Right lobe of liver (tissue), 6 donors: ENCODE data around the gene DTNA. TPM values are rescaled to one million over a fixed set of nuclear protein-coding genes. Genes with fewer than 3 reads are reported as not detected.

Experiments used
- ATAC-seq, 4 donors: fragments of 200-7000 bp; cut with Tn5 transposase; one replicate each; pipeline ENCODE4 v1.9.1; 2020; ENCODE audit warnings: mild to moderate bottlenecking in 4 of 4, moderate library complexity in 4 of 4
- DNase-seq, 3 donors: peaks; one replicate each; pipeline ENCODE4 v3.0.0-alpha.2; 2020
- H3K27ac ChIP-seq, 3 donors: fragments of 200-600 bp; one replicate each; pipeline ENCODE4 v1.8.0; 2022
- H3K27me3 ChIP-seq, 2 donors: fragments of 200-600 bp; one replicate each; pipeline ENCODE4 v1.8.0; 2022
- H3K36me3 ChIP-seq, 4 donors: fragments of 200-600 bp; sonication (generic) in 1 of 4; one replicate each; pipeline versions ENCODE4 v1.5.1 to v1.8.0; 2017 to 2022; ENCODE audit warnings: control low read depth in 1 of 4
- H3K4me1 ChIP-seq, 4 donors: fragments of 200-600 bp; sonication (generic) in 1 of 4; one replicate each; pipeline versions ENCODE4 v1.5.1 to v1.8.0; 2017 to 2022; ENCODE audit warnings: control low read depth in 1 of 4
- H3K4me3 ChIP-seq, 3 donors: fragments of 200-600 bp; one replicate each; pipeline ENCODE4 v1.8.0; 2022
- H3K9me3 ChIP-seq, 4 donors: fragments of 200-600 bp; sonication (generic) in 1 of 4; one replicate each; pipeline versions ENCODE4 v1.5.1 to v1.8.0; 2017 to 2022; ENCODE audit warnings: control low read depth in 1 of 4
- CTCF ChIP-seq, 4 donors: fragments of 200-600 bp in 3 of 4; fragments of 450-650 bp in 1 of 4; IDR thresholded peaks; one replicate each; pipeline versions ENCODE4 v1.5.1 to v1.8.0; 2016 to 2022; ENCODE audit warnings: antibody characterized with exemption in 4 of 4, mild to moderate bottlenecking in 2 of 4
- POLR2A ChIP-seq: fragments of 450-650 bp; IDR thresholded peaks from one replicate; pipeline ENCODE4 v1.6.1; 2017; ENCODE audit warnings: antibody characterized with exemption, mild to moderate bottlenecking
- WGBS: methylation state at CpG from one replicate; pipeline ENCODE4 v1.1.6; 2018; ENCODE audit warnings: low coverage, low lambda C conversion rate; ENCODE audit not compliant: insufficient coverage; ENCODE audit errors: missing lambda C conversion rate; 5-methylcytosine and 5-hydroxymethylcytosine counted together
- intact Hi-C, 2 donors: fragments of 100-400 bp; cut with DNase I; formaldehyde crosslinking; loops; one replicate each; pipeline versions ENCODE4 v1.11.2 to v1.14.1; 2022
- total RNA-seq, 6 experiments: library from RNA; depleted of rRNA in 2 of 6; stranded (reverse); fragments of >200 nt in 2 of 6; fragmentation: NEBNext Ultra II Directional in 3 of 6; extraction: Animal tissue kit (Norgen Biotek cat#: 25700) in 3 of 6; gene quantifications; one replicate each; pipeline versions ENCODE4 v1.1.0 to v1.2.4, GENCODE V29; 2016 to 2023
- donor health status: DM: no; HTN: yes; CAD: no.
- donor health status: DM: no; HTN: no; CAD: no.
- donor health status: DM: no; HTN: no; CAD: no.
- donor health status: DM: no; HTN: yes; CAD: no.
- donor health status: DM: no; HTN: yes; CAD: no.

The DTNA gene
- total RNA-seq, 6 experiments from 2014 or later, result 0.90 to 29.4 (median 13.7) TPM

GRCh38 chr18:34859496-34859895 lies 149.4 kb downstream of the DTNA start:
- WGBS, result 93% methylated on average over 7 of the region's 7 CpGs
- intact Hi-C loops, result no loop called here
- no peak for TF ChIP-seq POLR2A
- TF ChIP-seq CTCF (IDR thresholded peaks at IDR 0.05), result no peak

DNA sequence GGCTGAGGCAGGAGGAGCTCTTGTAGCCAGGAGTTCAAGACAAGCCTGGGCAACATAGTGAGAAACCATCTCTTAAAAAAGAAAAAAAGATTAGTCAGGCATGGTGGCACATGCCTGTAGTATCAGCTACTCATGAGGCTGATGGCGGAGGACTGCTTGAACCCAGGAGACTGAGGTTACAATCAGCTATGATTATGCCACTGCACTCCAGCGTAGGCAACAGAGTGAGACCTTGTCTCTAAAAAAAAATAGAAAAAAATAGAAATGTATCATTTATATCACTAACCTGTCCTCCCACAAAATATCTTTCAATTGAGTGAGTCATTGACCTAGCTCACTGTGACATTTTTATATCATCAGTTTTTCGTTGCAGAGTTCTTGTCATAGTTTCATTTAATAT lies 152.5 kb downstream of the DTNA start:
- Histone ChIP-seq H3K4me3 (no peak overlapping the region), H3K36me3 (no peaks in the 10 kb centered on the region), H3K27ac (no peak overlapping the region), H3K9me3 (no peaks in the 10 kb centered on the region), H3K4me1 (no peaks in the 10 kb centered on the region), H3K27me3 (no peaks in the 10 kb centered on the region)
- intact Hi-C loops, result no loop called here
- TF ChIP-seq POLR2A (no peak), CTCF (IDR thresholded peaks at IDR 0.05) (no peak)
- DNase-seq (no peak), ATAC-seq (no peak)
- WGBS, result 68% methylated on average over 2 of the region's 3 CpGs

More at GRCh38 chr18:34859496-34859895, 149.4 kb downstream of the DTNA start:
- no peak overlapping the region for H3K4me3 ChIP-seq
- H3K36me3 ChIP-seq, result no peaks in the 10 kb centered on the region
- no peaks in the 10 kb centered on the region for H3K9me3 ChIP-seq
- H3K4me1 ChIP-seq, result no peaks in the 10 kb centered on the region
- H3K27me3 ChIP-seq, result no peaks in the 10 kb centered on the region
- ATAC-seq (no peak), DNase-seq (no peak)
- H3K27ac ChIP-seq, result no peak overlapping the region

- DNase-seq, result no peak
- no peak overlapping the region for H3K4me3 ChIP-seq
- no peak overlapping the region for H3K27ac ChIP-seq
- ATAC-seq, result no peak
- H3K4me1 ChIP-seq, result no peaks in the 10 kb centered on the region
- no peaks in the 10 kb centered on the region for H3K9me3 ChIP-seq
- WGBS, result 100% methylated on average over 2 of the region's 3 CpGs
- H3K36me3 ChIP-seq, result no peaks in the 10 kb centered on the region
- no peaks in the 10 kb centered on the region for H3K27me3 ChIP-seq
- TF ChIP-seq CTCF (IDR thresholded peaks at IDR 0.05) (no peak), POLR2A (no peak)
- intact Hi-C loops, result no loop called here
These were observed 153.6 kb downstream of the DTNA start for GRCh38 chr18:34863702-34864101.

DNA sequence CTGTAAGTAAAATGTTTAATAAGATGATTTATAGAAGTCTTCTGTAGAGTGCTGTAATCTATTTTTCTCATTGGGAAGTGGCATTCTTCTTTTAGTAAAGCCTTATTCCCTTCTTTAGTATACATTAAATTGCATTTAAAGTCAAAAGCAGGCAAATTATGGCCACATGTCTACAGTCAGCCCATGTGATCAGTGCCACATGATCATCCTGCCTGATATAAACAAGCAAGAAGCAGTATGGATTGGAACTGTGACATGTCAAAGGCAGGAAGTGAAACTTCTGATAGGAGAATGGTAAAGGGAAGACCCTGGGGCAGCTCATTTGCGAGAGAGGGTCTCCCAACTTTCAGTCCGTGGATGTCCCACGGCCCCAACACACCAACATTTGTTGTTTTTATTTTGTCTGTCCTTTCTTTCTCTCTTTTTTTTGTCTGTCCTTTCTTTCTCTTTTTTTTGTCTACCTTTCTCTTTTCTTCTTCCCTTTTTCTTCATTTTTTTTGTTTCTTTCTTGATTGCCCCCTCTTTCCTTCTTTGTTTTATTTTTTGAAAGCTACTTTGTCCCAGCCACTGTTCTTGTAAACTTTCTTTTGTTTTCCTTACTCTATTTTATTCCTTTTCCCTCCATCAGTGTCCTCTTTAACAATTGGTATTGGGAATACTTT lies 154.9 kb downstream of the DTNA start:
- Histone ChIP-seq H3K4me3 (no peak overlapping the region), H3K9me3 (no peaks in the 10 kb centered on the region), H3K27me3 (no peaks in the 10 kb centered on the region), H3K36me3 (no peaks in the 10 kb centered on the region), H3K4me1 (no peaks in the 10 kb centered on the region), H3K27ac (no peak overlapping the region)
- ATAC-seq (no peak), DNase-seq (no peak)
- WGBS, result 96% methylated on average over 3 of the region's 3 CpGs
- intact Hi-C loops, result no loop called here
- TF ChIP-seq POLR2A, result no peak
- TF ChIP-seq CTCF (IDR thresholded peaks at IDR 0.05), result no peak
